Loucy (cell line): ENCODE data around the gene SYT13.

Experiments
- H2AFZ ChIP-seq: fragments of 200-600 bp; sonication (generic); 2 replicates; pipeline ENCODE4 v1.6.0; 2016; ENCODE audit warnings: antibody characterized with exemption, mild to moderate bottlenecking, low read length, moderate library complexity
- H3F3A ChIP-seq: fragments of 200-600 bp; 2 replicates; pipeline ENCODE4 v1.6.0; 2016; ENCODE audit warnings: antibody characterized with exemption, low read depth, mild to moderate bottlenecking
- H3K27me3 ChIP-seq: fragments of 200-600 bp; sonication (generic); 2 replicates; pipeline ENCODE4 v1.6.1; 2014; ENCODE audit warnings: low read length, mild to moderate bottlenecking; ENCODE audit not compliant: insufficient read depth, poor library complexity, severe bottlenecking
- H3K36me3 ChIP-seq: fragments of 200-600 bp; sonication (generic); 2 replicates; pipeline ENCODE4 v1.6.1; 2016; ENCODE audit warnings: low read length; ENCODE audit not compliant: insufficient read depth
- H3K4me1 ChIP-seq: fragments of 200-600 bp; sonication (generic); 2 replicates; pipeline ENCODE4 v1.5.1; 2014; ENCODE audit warnings: low read length, mild to moderate bottlenecking; ENCODE audit not compliant: insufficient read depth, poor library complexity, severe bottlenecking
- H3K4me2 ChIP-seq: fragments of 200-600 bp; sonication (generic); 2 replicates; pipeline ENCODE4 v1.6.0; 2014; ENCODE audit warnings: antibody characterized with exemption, low read length, low read depth, mild to moderate bottlenecking; ENCODE audit not compliant: poor library complexity, severe bottlenecking
- H3K4me3 ChIP-seq: fragments of 200-600 bp; sonication (generic); 2 replicates; pipeline ENCODE4 v1.5.1; 2014; ENCODE audit warnings: low read length, mild to moderate bottlenecking, mixed read lengths; ENCODE audit not compliant: poor library complexity, severe bottlenecking
- H3K79me2 ChIP-seq: fragments of 200-600 bp; sonication (generic); 2 replicates; pipeline ENCODE4 v1.6.1; 2014; ENCODE audit warnings: low read length; ENCODE audit not compliant: insufficient read depth
- H3K9ac ChIP-seq: fragments of 200-600 bp; sonication (generic); 2 replicates; pipeline ENCODE4 v1.6.0; 2014; ENCODE audit warnings: mild to moderate bottlenecking, low read depth, low read length, moderate library complexity; ENCODE audit not compliant: poor library complexity, severe bottlenecking
- H3K9me2 ChIP-seq: fragments of 200-600 bp; sonication (generic); replicated peaks from 2 replicates; pipeline ENCODE4 v1.6.1; 2016; ENCODE audit warnings: low read depth, low read length, mixed read lengths
- H3K9me3 ChIP-seq: fragments of 200-600 bp; sonication (generic); 2 replicates; pipeline ENCODE4 v1.6.1; 2014; ENCODE audit warnings: mild to moderate bottlenecking, antibody characterized with exemption, low read length, low read depth; ENCODE audit not compliant: insufficient read depth
- H4K20me1 ChIP-seq: fragments of 200-600 bp; sonication (generic); 2 replicates; pipeline ENCODE4 v1.6.0; 2014; ENCODE audit warnings: antibody characterized with exemption, low read length, mild to moderate bottlenecking; ENCODE audit not compliant: insufficient read depth, poor library complexity, severe bottlenecking
- EZH2phosphoT487 ChIP-seq: fragments of 200-600 bp; IDR thresholded peaks from 2 replicates; pipeline ENCODE4 v1.6.1; 2018; ENCODE audit warnings: antibody characterized with exemption, mild to moderate bottlenecking, moderate library complexity, borderline replicate concordance
- TF ChIP-seq, protein P1 (sequence below): fragments of 200-600 bp; sonication (generic); conservative IDR thresholded peaks from 2 replicates; pipeline ENCODE4 v1.5.1; 2014; ENCODE audit warnings: mild to moderate bottlenecking, antibody characterized with exemption, low read length

Gene SYT13

DNA sequence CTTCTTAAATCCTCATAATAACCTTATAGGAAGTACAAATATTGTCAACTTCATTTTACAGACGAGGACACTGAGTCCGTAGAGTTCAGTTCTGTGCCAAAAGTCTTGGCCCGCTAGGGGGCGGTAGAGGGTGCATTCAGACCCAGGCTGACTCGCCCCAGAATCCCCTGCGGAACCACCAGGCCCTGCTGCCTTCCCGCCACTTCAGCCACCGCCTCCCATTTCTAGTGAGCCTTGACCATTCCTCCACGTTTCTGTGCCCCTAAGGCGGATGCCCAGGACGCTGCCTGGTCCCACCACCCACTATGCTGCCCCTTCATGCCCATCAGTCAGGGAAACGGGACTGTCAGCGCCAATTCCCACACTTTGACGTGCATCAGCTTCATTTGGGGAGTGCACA lies 19.1 kb downstream of the SYT13 start:
- Histone ChIP-seq H3K4me2 (no peak overlapping the region), H2AFZ (no peak overlapping the region), H3K27me3 (no peaks in the 10 kb centered on the region), H3K4me3 (no peak overlapping the region), H3K9me3 (no peaks in the 10 kb centered on the region), H3K79me2 (no peaks in the 10 kb centered on the region), H4K20me1 (no peaks in the 10 kb centered on the region), H3K9ac (no peak overlapping the region), H3K4me1 (peaks cover 6% of the 10 kb centered on the region), H3K36me3 (no peaks in the 10 kb centered on the region), H3K9me2 (no peaks in the 10 kb centered on the region), H3F3A (no peaks in the 10 kb centered on the region)
- TF ChIP-seq EZH2phosphoT487, result no peak
- TF ChIP-seq, protein P1, sequence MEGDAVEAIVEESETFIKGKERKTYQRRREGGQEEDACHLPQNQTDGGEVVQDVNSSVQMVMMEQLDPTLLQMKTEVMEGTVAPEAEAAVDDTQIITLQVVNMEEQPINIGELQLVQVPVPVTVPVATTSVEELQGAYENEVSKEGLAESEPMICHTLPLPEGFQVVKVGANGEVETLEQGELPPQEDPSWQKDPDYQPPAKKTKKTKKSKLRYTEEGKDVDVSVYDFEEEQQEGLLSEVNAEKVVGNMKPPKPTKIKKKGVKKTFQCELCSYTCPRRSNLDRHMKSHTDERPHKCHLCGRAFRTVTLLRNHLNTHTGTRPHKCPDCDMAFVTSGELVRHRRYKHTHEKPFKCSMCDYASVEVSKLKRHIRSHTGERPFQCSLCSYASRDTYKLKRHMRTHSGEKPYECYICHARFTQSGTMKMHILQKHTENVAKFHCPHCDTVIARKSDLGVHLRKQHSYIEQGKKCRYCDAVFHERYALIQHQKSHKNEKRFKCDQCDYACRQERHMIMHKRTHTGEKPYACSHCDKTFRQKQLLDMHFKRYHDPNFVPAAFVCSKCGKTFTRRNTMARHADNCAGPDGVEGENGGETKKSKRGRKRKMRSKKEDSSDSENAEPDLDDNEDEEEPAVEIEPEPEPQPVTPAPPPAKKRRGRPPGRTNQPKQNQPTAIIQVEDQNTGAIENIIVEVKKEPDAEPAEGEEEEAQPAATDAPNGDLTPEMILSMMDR, result peak; percentile 69

DNA sequence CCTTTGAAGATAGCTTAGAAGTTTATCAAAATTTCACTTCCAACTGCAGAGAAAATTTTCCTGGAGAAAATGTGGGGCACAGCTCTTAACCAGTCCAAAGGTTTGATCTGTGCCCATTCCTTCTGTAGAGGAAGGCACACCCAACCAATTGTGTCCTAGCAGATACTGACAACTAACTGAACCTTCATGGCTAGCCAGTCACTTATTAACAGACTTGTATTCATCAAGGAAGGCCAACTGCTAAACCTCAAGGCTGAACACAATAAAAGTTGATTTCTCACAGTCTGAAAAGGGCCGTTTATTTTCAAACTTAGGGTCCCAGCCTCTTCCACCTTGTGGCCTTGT lies 19.5 kb downstream of the SYT13 start:
- no peaks in the 10 kb centered on the region for H3F3A ChIP-seq
- no peaks in the 10 kb centered on the region for H3K9me3 ChIP-seq
- H2AFZ ChIP-seq, result no peak overlapping the region
- no peaks in the 10 kb centered on the region for H3K27me3 ChIP-seq
- no peaks in the 10 kb centered on the region for H3K36me3 ChIP-seq
- no peak overlapping the region for H3K4me3 ChIP-seq
- no peaks in the 10 kb centered on the region for H3K9me2 ChIP-seq
- TF ChIP-seq EZH2phosphoT487, result no peak
- TF ChIP-seq, protein P1, result no peak
- no peaks in the 10 kb centered on the region for H3K79me2 ChIP-seq
- no peak overlapping the region for H3K4me2 ChIP-seq
- H4K20me1 ChIP-seq, result no peaks in the 10 kb centered on the region
- peaks cover 6% of the 10 kb centered on the region for H3K4me1 ChIP-seq
- H3K9ac ChIP-seq, result no peak overlapping the region

DNA sequence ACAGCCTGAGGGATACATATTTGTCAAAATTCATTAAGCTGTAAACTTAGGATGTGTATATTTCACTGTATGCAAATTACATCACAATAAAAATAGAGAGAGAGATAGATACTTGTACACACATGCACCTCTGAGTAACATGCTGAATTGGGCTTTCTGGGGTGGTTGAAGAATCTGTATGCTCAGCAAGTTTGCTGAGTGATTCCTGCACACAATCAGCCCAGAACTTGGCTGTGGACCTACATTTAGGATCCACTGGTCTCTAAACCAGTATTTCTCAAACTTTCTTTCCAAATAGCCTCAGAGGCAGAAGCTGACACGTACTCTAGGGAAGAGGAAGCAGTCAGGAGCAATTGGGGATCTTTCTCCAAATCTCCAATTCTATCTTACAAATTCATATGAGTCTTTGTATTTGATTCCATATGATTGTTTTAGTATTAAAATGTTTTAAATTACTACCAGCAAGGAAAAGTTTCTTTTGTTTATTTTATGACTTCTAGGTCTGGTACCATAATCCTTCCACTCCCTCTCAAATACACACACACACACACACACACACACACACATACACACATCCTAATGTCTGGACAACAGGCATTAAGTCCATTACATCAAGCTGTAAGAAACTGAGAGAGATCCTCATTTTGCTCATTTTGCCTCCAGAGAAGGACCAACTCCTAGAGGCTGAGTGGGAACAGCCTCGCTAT lies 20.0 kb downstream of the SYT13 start:
- no peak overlapping the region for H3K9ac ChIP-seq
- peaks cover 6% of the 10 kb centered on the region for H3K4me1 ChIP-seq
- H3K9me3 ChIP-seq, result no peaks in the 10 kb centered on the region
- H3K27me3 ChIP-seq, result no peaks in the 10 kb centered on the region
- H3K36me3 ChIP-seq, result no peaks in the 10 kb centered on the region
- no peak overlapping the region for H3K4me3 ChIP-seq
- H2AFZ ChIP-seq, result no peak overlapping the region
- no peak overlapping the region for H3K4me2 ChIP-seq
- no peaks in the 10 kb centered on the region for H3K79me2 ChIP-seq
- no peaks in the 10 kb centered on the region for H4K20me1 ChIP-seq
- no peaks in the 10 kb centered on the region for H3F3A ChIP-seq
- no peaks in the 10 kb centered on the region for H3K9me2 ChIP-seq
- TF ChIP-seq EZH2phosphoT487, result no peak
- TF ChIP-seq, protein P1, result no peak
